ENCODE measurements around the gene ANKRD28. TPM values are rescaled to one million over a fixed set of nuclear protein-coding genes. Genes with fewer than 3 reads are reported as not detected.

The ANKRD28 gene
- total RNA-seq, 2 donors from 2014 or later: 18.4 to 35.8 TPM

DNA sequence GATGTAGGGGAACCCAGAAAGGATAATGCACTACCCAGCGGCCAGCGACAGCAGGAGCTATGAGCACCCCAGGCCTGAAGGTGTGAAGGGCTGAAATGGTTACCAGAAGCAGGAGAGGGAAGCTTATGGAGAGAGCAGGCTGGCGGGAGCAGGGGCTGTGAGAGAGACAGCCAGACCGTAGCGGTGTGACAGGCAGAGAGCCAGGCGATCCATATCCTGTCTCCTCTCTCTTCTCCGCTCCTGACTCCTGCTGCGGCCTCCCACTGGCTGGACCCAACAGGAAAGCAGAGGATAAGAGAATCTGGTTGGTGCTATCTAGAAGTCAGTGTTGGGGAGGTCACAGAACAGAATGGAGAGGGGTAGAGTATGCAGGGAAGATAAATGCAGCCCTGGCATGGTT lies 146.4 kb downstream of the ANKRD28 start:
- Histone ChIP-seq H3K27ac (no peak overlapping the region), H3K36me3 (no peaks in the 10 kb centered on the region), H3K4me3 (no peak overlapping the region), H3K9me3 (no peaks in the 10 kb centered on the region), H3K27me3 (replicated peaks; ENCODE audit: insufficient read depth) (no peaks in the 10 kb centered on the region), H3K4me1 (replicated peaks) (no peaks in the 10 kb centered on the region)
- no peak for DNase-seq (ENCODE audit: low spot score)
- 79% methylated on average over 8 of the region's 8 CpGs for WGBS
- TF ChIP-seq POLR2A (IDR thresholded peaks at IDR 0.05) (no peak), CTCF (IDR thresholded peaks at IDR 0.05) (no peak), POLR2AphosphoS5 (IDR thresholded peaks at IDR 0.05) (no peak)
- intact Hi-C loops (cut with DNase I): no loop called here

DNA sequence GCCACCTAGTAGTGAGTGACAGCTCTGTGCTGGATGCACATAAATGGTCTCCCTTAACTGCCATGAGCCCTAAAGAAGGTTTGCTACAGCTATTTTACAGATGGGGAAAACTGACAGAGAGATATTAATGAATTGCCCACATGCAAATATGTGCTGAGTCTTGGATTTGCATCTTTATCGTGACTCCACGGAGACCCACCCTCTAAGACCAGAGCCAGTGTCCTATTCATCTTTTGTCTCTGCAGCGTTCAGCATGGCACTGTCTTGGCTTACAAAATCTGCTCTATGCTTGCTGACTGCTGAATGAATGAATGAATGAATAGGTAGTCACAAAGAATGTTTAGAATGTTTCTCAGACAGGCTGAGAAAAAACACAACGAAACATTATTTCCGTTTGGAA lies 147.9 kb downstream of the ANKRD28 start:
- no peak overlapping the region for H3K4me3 ChIP-seq
- H3K4me1 ChIP-seq (replicated peaks): no peaks in the 10 kb centered on the region
- no peaks in the 10 kb centered on the region for H3K9me3 ChIP-seq
- no peaks in the 10 kb centered on the region for H3K36me3 ChIP-seq
- whole genome bisulfite sequencing: 95% methylated on average over 5 of the region's 5 CpGs
- no peaks in the 10 kb centered on the region for H3K27me3 ChIP-seq (replicated peaks; ENCODE audit: insufficient read depth)
- no peak overlapping the region for H3K27ac ChIP-seq
- TF ChIP-seq POLR2A (IDR thresholded peaks at IDR 0.05): no peak
- TF ChIP-seq POLR2AphosphoS5 (IDR thresholded peaks at IDR 0.05): no peak
- TF ChIP-seq CTCF (IDR thresholded peaks at IDR 0.05): no peak
- intact Hi-C loops (cut with DNase I): no loop called here
- no peak for DNase-seq (ENCODE audit: low spot score)

GRCh38 chr3:15649341-15649740 lies 148.4 kb downstream of the ANKRD28 start:
- no peak overlapping the region for H3K27ac ChIP-seq
- no peak for TF ChIP-seq POLR2AphosphoS5 (IDR thresholded peaks at IDR 0.05)
- TF ChIP-seq POLR2A (IDR thresholded peaks at IDR 0.05): no peak
- no peak for TF ChIP-seq CTCF (IDR thresholded peaks at IDR 0.05)
- DNase-seq (ENCODE audit: low spot score): no peak
- H3K27me3 ChIP-seq (replicated peaks; ENCODE audit: insufficient read depth): no peaks in the 10 kb centered on the region
- 93% methylated on average over 3 of the region's 3 CpGs for WGBS
- H3K9me3 ChIP-seq: no peaks in the 10 kb centered on the region
- no peaks in the 10 kb centered on the region for H3K4me1 ChIP-seq (replicated peaks)
- no peak overlapping the region for H3K4me3 ChIP-seq
- no peaks in the 10 kb centered on the region for H3K36me3 ChIP-seq
- intact Hi-C loops (cut with DNase I): no loop called here

DNA sequence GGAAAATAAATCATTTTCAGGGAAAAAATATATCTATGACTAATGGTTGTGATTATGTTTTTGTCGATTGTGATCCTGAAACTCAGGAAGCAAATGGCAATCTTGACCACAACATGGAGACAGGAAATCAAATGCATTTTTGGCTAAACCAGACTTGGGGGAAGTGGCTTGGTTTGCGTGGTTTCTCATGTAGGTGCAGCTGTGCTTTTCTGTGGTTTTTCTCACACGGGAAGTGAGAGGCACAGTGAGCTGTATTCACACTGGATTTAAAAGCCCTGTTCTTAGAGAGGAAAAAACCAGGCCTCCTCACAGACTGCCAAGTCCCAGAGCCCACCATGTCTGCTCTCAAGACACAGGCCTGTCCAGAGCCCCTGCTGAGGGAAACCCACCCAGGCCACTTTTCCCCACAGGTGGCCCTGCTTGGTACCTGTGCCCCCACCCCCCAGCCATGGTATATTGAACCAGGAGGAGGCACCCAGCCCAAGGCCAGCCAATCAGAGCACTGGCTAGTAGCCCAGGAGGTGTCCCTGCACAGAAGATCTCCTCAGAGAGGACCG lies 150.1 kb downstream of the ANKRD28 start:
- Histone ChIP-seq H3K4me3 (no peak overlapping the region), H3K27me3 (replicated peaks; ENCODE audit: insufficient read depth) (no peaks in the 10 kb centered on the region), H3K9me3 (no peaks in the 10 kb centered on the region), H3K4me1 (replicated peaks) (no peaks in the 10 kb centered on the region), H3K36me3 (no peaks in the 10 kb centered on the region), H3K27ac (no peak overlapping the region)
- intact Hi-C loops (cut with DNase I): no loop called here
- DNase-seq (ENCODE audit: low spot score): no peak
- 65% methylated on average over 4 of the region's 4 CpGs for WGBS
- TF ChIP-seq POLR2A (IDR thresholded peaks at IDR 0.05): no peak

- H3K27ac ChIP-seq: no peak overlapping the region
Observed at GRCh38 chr3:15646851-15647511, 150.8 kb downstream of the ANKRD28 start.

More at GRCh38 chr3:15646851-15647511, 150.8 kb downstream of the ANKRD28 start:
- H3K36me3 ChIP-seq: no peaks in the 10 kb centered on the region
- H3K9me3 ChIP-seq: no peaks in the 10 kb centered on the region
- DNase-seq (ENCODE audit: low spot score): no peak
- H3K4me1 ChIP-seq (replicated peaks): no peaks in the 10 kb centered on the region
- TF ChIP-seq POLR2AphosphoS5 (IDR thresholded peaks at IDR 0.05) (no peak), CTCF (IDR thresholded peaks at IDR 0.05) (no peak), POLR2A (IDR thresholded peaks at IDR 0.05) (no peak)
- 71% methylated on average over 13 of the region's 13 CpGs for WGBS
- H3K4me3 ChIP-seq: no peak overlapping the region
- intact Hi-C loops (cut with DNase I): no loop called here
- H3K27me3 ChIP-seq (replicated peaks; ENCODE audit: insufficient read depth): no peaks in the 10 kb centered on the region

Measured in prostate gland (tissue), 2 donors.